Choroid plexus epithelial cell (primary cell): Measurements from ENCODE around the gene TNFRSF13B.

Source experiments
- DNase-seq: peaks from one replicate; pipeline ENCODE4 v3.0.0-alpha.2; 2010; ENCODE audit warnings: low read depth
- H3K4me3 ChIP-seq: 2 replicates; pipeline ENCODE4 v1.5.1; 2011; ENCODE audit warnings: low read depth, mild to moderate bottlenecking, control low read depth, low read length, moderate library complexity
- CTCF ChIP-seq: conservative IDR thresholded peaks from 2 replicates; pipeline ENCODE4 v1.5.1; 2011; ENCODE audit warnings: low read depth, mild to moderate bottlenecking, control low read depth, inconsistent platforms, low read length, moderate library complexity

Gene TNFRSF13B

GRCh38 chr17:16932156-16932555 lies 39.8 kb downstream of the TNFRSF13B start:
- no peak for DNase-seq
- no peak overlapping the region for H3K4me3 ChIP-seq
- TF ChIP-seq CTCF, result no peak

GRCh38 chr17:16931318-16932060 lies 40.4 kb downstream of the TNFRSF13B start:
- H3K4me3 ChIP-seq, result no peak overlapping the region
- no peak for DNase-seq
- no peak for TF ChIP-seq CTCF

- TF ChIP-seq CTCF, result no peak
- DNase-seq, result no peak
- no peak overlapping the region for H3K4me3 ChIP-seq
Measured at GRCh38 chr17:16930571-16931317, 41.2 kb downstream of the TNFRSF13B start.

GRCh38 chr17:16929757-16930520 lies 42.0 kb downstream of the TNFRSF13B start:
- H3K4me3 ChIP-seq, result no peak overlapping the region
- no peak for DNase-seq
- TF ChIP-seq CTCF, result no peak

- no peak for DNase-seq
- H3K4me3 ChIP-seq, result no peak overlapping the region
- TF ChIP-seq CTCF, result no peak
Measured at GRCh38 chr17:16929035-16929680, 42.8 kb downstream of the TNFRSF13B start.

- no peak for DNase-seq
- no peak overlapping the region for H3K4me3 ChIP-seq
- TF ChIP-seq CTCF, result no peak
Measured at GRCh38 chr17:16928406-16929034, 43.4 kb downstream of the TNFRSF13B start.
